OCI-LY3 (cell line): ENCODE data around the gene IGDCC3.
A peak's percentile ranks its signal among the peaks of the same experiment; 100 is the strongest.

Experiments
- H2AFZ ChIP-seq: fragments of 200-600, 300-600 bp; shearing (Covaris generic); 2 replicates; pipeline ENCODE4 v1.6.0; 2014; ENCODE audit warnings: antibody characterized with exemption, low read depth, low read length
- H3K27ac ChIP-seq: fragments of 200-600, 300-600 bp; sonication (generic); 2 replicates; pipeline ENCODE4 v1.5.1; 2014; ENCODE audit warnings: mild to moderate bottlenecking, low read length, moderate library complexity, mixed read lengths
- H3K27me3 ChIP-seq: fragments of 200-600, 300-600 bp; sonication (generic); 2 replicates; pipeline ENCODE4 v1.6.1; 2014; ENCODE audit warnings: low read depth, low read length, mixed read lengths
- H3K36me3 ChIP-seq: fragments of 200-600, 300-600 bp; sonication (generic); replicated peaks from 2 replicates; pipeline ENCODE3; 2014; ENCODE audit warnings: low read depth, low read length, mixed read lengths
- H3K4me1 ChIP-seq: fragments of 300-600, 200-600 bp; sonication (generic); 2 replicates; pipeline ENCODE4 v1.6.1; 2014; ENCODE audit warnings: low read length, mixed read lengths
- H3K4me2 ChIP-seq: fragments of 200-600, 300-600 bp; sonication (generic); 2 replicates; pipeline ENCODE4 v1.6.1; 2014; ENCODE audit warnings: low read length, mixed read lengths
- H3K4me3 ChIP-seq: fragments of 300-600, 200-600 bp; sonication (generic); 2 replicates; pipeline ENCODE4 v1.5.1; 2014; ENCODE audit warnings: antibody characterized with exemption, mild to moderate bottlenecking, low read length, moderate library complexity
- H3K79me2 ChIP-seq: fragments of 300-600, 200-600 bp; shearing (Covaris generic); 2 replicates; pipeline ENCODE4 v1.6.1; 2014; ENCODE audit warnings: mild to moderate bottlenecking, low read length, mixed read lengths
- H3K9ac ChIP-seq: fragments of 300-600, 200-600 bp; shearing (Covaris generic); 2 replicates; pipeline ENCODE4 v1.6.0; 2014; ENCODE audit warnings: mild to moderate bottlenecking, low read length, moderate library complexity
- H3K9me3 ChIP-seq: fragments of 200-600, 300-600 bp; shearing (Covaris generic); 2 replicates; pipeline ENCODE4 v1.6.1; 2014; ENCODE audit warnings: low read length, mixed read lengths; ENCODE audit not compliant: insufficient read depth
- H4K20me1 ChIP-seq: fragments of 200-600, 300-600 bp; sonication (generic); 2 replicates; pipeline ENCODE4 v1.6.1; 2016; ENCODE audit warnings: low read length, mixed read lengths; ENCODE audit not compliant: insufficient read depth
- CTCF ChIP-seq: fragments of 200-600, 300-600 bp; sonication (generic); IDR thresholded peaks from 2 replicates; pipeline ENCODE4 v1.5.1; 2014; ENCODE audit warnings: antibody characterized with exemption, low read length, low read depth
- EZH2phosphoT487 ChIP-seq: fragments of 200-600 bp; shearing (Covaris generic); IDR thresholded peaks from 2 replicates; pipeline ENCODE4 v1.6.1; 2018; ENCODE audit warnings: antibody characterized with exemption, mixed run types, low read depth

Gene IGDCC3

DNA sequence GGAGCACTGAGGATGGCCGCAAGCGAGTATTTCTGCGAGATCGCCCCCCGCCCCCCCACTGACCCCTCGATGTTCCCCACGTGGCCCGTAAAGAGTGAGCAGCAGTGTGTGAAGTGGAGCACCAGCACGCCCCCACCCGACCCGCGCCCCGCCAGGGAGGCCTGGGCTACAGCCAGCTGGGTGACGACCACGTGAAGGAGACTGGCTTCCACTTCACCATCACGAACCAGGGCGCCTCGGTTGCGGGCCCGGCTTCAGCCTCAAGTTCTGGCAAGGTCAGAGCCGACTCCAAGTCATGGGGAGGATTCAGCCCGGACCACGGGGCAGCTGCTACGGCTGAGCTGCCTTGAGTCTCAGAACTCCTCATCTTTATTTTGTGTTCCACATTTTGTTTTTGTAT is 75.7 kb downstream of the IGDCC3 start:
- Histone ChIP-seq H2AFZ (no peak overlapping the region), H3K9ac (no peak overlapping the region), H3K79me2 (no peaks in the 10 kb centered on the region), H3K36me3 (no peaks in the 10 kb centered on the region), H3K9me3 (no peaks in the 10 kb centered on the region), H3K4me2 (no peak overlapping the region), H3K27me3 (peaks cover 12% of the 10 kb centered on the region), H4K20me1 (no peaks in the 10 kb centered on the region), H3K4me3 (no peak overlapping the region), H3K4me1 (peaks cover 39% of the 10 kb centered on the region), H3K27ac (no peak overlapping the region)
- TF ChIP-seq EZH2phosphoT487: no peak
- no peak for TF ChIP-seq CTCF

GRCh38 chr15:65300924-65301441 is 76.8 kb downstream of the IGDCC3 start:
- Histone ChIP-seq H3K9me3 (no peaks in the 10 kb centered on the region), H3K36me3 (no peaks in the 10 kb centered on the region), H3K27me3 (peaks cover 2% of the 10 kb centered on the region; the same call in 1 of the 2 replicates), H3K79me2 (no peaks in the 10 kb centered on the region), H3K27ac (no peak overlapping the region), H3K4me2 (no peak overlapping the region), H2AFZ (no peak overlapping the region), H3K9ac (no peak overlapping the region), H3K4me3 (no peak overlapping the region), H4K20me1 (no peaks in the 10 kb centered on the region), H3K4me1 (peaks cover 48% of the 10 kb centered on the region)
- TF ChIP-seq EZH2phosphoT487: no peak
- no peak for TF ChIP-seq CTCF

- TF ChIP-seq CTCF (no peak), EZH2phosphoT487 (no peak)
- no peaks in the 10 kb centered on the region for H4K20me1 ChIP-seq
- peak overlapping the region; percentile 86; the same call in 1 of the 2 replicates for H3K4me3 ChIP-seq
- no peak overlapping the region for H2AFZ ChIP-seq
- H3K36me3 ChIP-seq: no peaks in the 10 kb centered on the region
- peaks cover 44% of the 10 kb centered on the region for H3K4me1 ChIP-seq
- peak overlapping the region; percentile 98 for H3K4me2 ChIP-seq
- no peak overlapping the region for H3K27ac ChIP-seq
- no peaks in the 10 kb centered on the region for H3K79me2 ChIP-seq
- H3K27me3 ChIP-seq: no peaks in the 10 kb centered on the region
- no peaks in the 10 kb centered on the region for H3K9me3 ChIP-seq
- H3K9ac ChIP-seq: no peak overlapping the region
These were observed 79.1 kb downstream of the IGDCC3 start for GRCh38 chr15:65298731-65299130.

DNA sequence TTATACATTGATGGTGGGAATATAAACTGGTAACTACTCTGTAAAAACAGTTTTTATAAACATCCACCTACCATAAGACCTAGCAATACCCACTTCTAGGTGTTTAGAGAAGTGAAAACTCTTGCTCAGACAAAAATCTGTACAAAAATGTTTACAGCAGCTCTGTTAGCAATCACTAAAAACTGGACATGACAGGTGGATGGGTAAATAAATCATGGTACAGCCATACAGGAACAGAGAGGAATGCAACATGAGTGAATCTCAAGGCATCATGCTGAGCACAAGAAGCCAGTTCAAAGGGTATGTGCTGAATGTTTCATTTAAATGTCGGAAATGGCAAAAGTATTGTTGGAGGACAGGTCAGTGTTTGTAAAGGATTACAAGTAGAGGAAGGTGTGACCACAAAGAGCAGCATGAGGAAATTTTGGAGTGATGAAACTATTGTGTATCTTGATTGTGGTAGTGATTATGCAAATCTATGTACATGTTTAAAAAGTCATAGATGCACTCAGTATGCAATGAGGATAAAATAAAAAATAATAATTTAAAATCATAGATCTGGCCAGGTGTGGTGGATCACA is 84.8 kb downstream of the IGDCC3 start:
- H3K27me3 ChIP-seq: 0 out of 2 replicates have a peak, but pooled peaks cover 3% of the 10 kb centered on the region
- H3K4me3 ChIP-seq: no peak overlapping the region
- no peaks in the 10 kb centered on the region for H3K79me2 ChIP-seq
- peak overlapping the region; percentile 0; the same call in 1 of the 2 replicates for H3K27ac ChIP-seq
- H3K9ac ChIP-seq: no peak overlapping the region
- H3K9me3 ChIP-seq: no peaks in the 10 kb centered on the region
- H3K36me3 ChIP-seq: no peaks in the 10 kb centered on the region
- no peaks in the 10 kb centered on the region for H4K20me1 ChIP-seq
- peaks cover 30% of the 10 kb centered on the region for H3K4me1 ChIP-seq
- H3K4me2 ChIP-seq: 0 out of 2 replicates have a peak overlapping the region, but pooled peaks have one; percentile 2
- H2AFZ ChIP-seq: no peak overlapping the region
- TF ChIP-seq EZH2phosphoT487 (no peak), CTCF (no peak)
